Posterior cingulate gyrus (tissue), 11 donors: ENCODE results near the gene PLA2G15.
"Not testable (repeated sequence)": the region's sequence is repeated elsewhere in the genome, so short reads cannot be mapped to it uniquely, and the experiment has no call there.

Experiments used
- DNase-seq, 10 donors: peaks; one replicate each; pipeline versions ENCODE4 v3.0.0 to v3.0.0-alpha.2; 2020 to 2021; ENCODE audit warnings: mixed read lengths in 3 of 10
- intact Hi-C: fragments of 100-400 bp; cut with DNase I; formaldehyde crosslinking; loops from one replicate; pipeline ENCODE4 v1.15.1; 2023

PLA2G15 gene

GRCh38 chr16:68272507-68273209 is 27.5 kb downstream of the PLA2G15 start:
- intact Hi-C loops = no loop called here
- DNase-seq = peak in 1 of 10 donors; percentile 17

GRCh38 chr16:68273459-68273858 is 28.3 kb downstream of the PLA2G15 start:
- peak in 1 of 10 donors; percentile 30 for DNase-seq
- intact Hi-C loops = no loop called here

GRCh38 chr16:68273896-68274295 is 28.7 kb downstream of the PLA2G15 start:
- intact Hi-C loops = no loop called here
- DNase-seq = peak in 1 of 10 donors; percentile 30

GRCh38 chr16:68274441-68274840 is 29.3 kb downstream of the PLA2G15 start:
- intact Hi-C loops = no loop called here
- no peak for DNase-seq

- intact Hi-C loops = no loop called here
- DNase-seq = peak in 1 of 10 donors; percentile 6
Measured at GRCh38 chr16:68275611-68276191, 30.5 kb downstream of the PLA2G15 start.

- no peak for DNase-seq
- intact Hi-C loops = no loop called here
Measured at GRCh38 chr16:68276223-68276622, 31.1 kb downstream of the PLA2G15 start.

- intact Hi-C loops = no loop called here
- peak in 1 of 10 donors; percentile 29 for DNase-seq
Measured at GRCh38 chr16:68279726-68280558, 34.8 kb downstream of the PLA2G15 start.

GRCh38 chr16:68281368-68282063 is 36.3 kb downstream of the PLA2G15 start:
- DNase-seq = peak in 1 of 10 donors; percentile 28
- intact Hi-C loops = no loop called here

GRCh38 chr16:68282064-68282452 is 36.9 kb downstream of the PLA2G15 start:
- no peak for DNase-seq
- intact Hi-C loops = no loop called here

- DNase-seq = peak in 1 of 10 donors; percentile 24
- intact Hi-C loops = no loop called here
Measured at GRCh38 chr16:68283346-68283745, 38.2 kb downstream of the PLA2G15 start.

- DNase-seq = peak in 1 of 10 donors; percentile 54
- intact Hi-C loops = no loop called here
Measured at GRCh38 chr16:68283801-68284598, 38.8 kb downstream of the PLA2G15 start.

GRCh38 chr16:68284847-68285246 is 39.7 kb downstream of the PLA2G15 start:
- intact Hi-C loops = no loop called here
- peak in 1 of 10 donors; percentile 39 for DNase-seq

- peak in 1 of 10 donors; percentile 17 for DNase-seq
- intact Hi-C loops = no loop called here
Measured at GRCh38 chr16:68285683-68286082, 40.5 kb downstream of the PLA2G15 start.

- peak in 1 of 10 donors; percentile 16 for DNase-seq
- intact Hi-C loops = no loop called here
Measured at GRCh38 chr16:68286153-68287074, 41.2 kb downstream of the PLA2G15 start.

- peak in 1 of 10 donors; percentile 47 for DNase-seq
- intact Hi-C loops = no loop called here
Measured at GRCh38 chr16:68287276-68288251, 42.4 kb downstream of the PLA2G15 start.

GRCh38 chr16:68288252-68288650 is 43.1 kb downstream of the PLA2G15 start:
- DNase-seq = no peak
- intact Hi-C loops = no loop called here

- DNase-seq = peak in 1 of 10 donors; percentile 19
- intact Hi-C loops = not testable (repeated sequence)
Measured at GRCh38 chr16:68288796-68289195, 43.6 kb downstream of the PLA2G15 start.

GRCh38 chr16:68289202-68289601 is 44.0 kb downstream of the PLA2G15 start:
- no peak for DNase-seq
- intact Hi-C loops = no loop called here
